AG04449 (cell line): ENCODE measurements around the gene RAF1.

Experiments
- CTCF ChIA-PET: fragments of 350-600 bp; formaldehyde crosslinking; extraction: SDS; loops from one replicate; lab custom pipeline; 2021; ENCODE audit warnings: antibody characterized with exemption; lab: Yijun Ruan, JAX
- POLR2A ChIA-PET: fragments of 400-600, 350-600 bp; formaldehyde crosslinking; extraction: SDS; loops from one replicate; lab custom pipeline; 2020; ENCODE audit warnings: antibody characterized with exemption, inconsistent platforms; lab: Yijun Ruan, JAX
- DNase-seq: peaks from one replicate; pipeline ENCODE4 v3.0.0-alpha.2; 2010; ENCODE audit warnings: low read depth, low spot score
- H3K4me3 ChIP-seq: 2 replicates; pipeline ENCODE4 v1.5.1; 2011; ENCODE audit warnings: low read depth, mild to moderate bottlenecking, control low read depth, low read length
- CTCF ChIP-seq: IDR thresholded peaks from one replicate; pipeline ENCODE4 v1.5.1; 2011; ENCODE audit warnings: mild to moderate bottlenecking, moderate library complexity, low read length, control low read depth, inconsistent platforms; ENCODE audit not compliant: insufficient read depth; ENCODE audit errors: missing control alignments

RAF1 gene

GRCh38 chr3:12695916-12696315 is 32.0 kb upstream of the RAF1 start:
- POLR2A ChIA-PET, result interaction anchor here (0.7 kb wide), 1 partner anchor 145 kb away, joined by 3 read pairs; no protein-coding TSS in a partner anchor
- DNase-seq, result no peak
- H3K4me3 ChIP-seq, result no peak overlapping the region
- no peak for TF ChIP-seq CTCF
- CTCF ChIA-PET, result interaction anchor here (0.7 to 5.9 kb wide), 4 partner anchors 11 to 146 kb away, joined by 3 to 68 read pairs (median 5); no protein-coding TSS in a partner anchor

- DNase-seq, result no peak
- POLR2A ChIA-PET, result interaction anchor here (0.6 kb wide), 1 partner anchor 16 kb away, joined by 3 read pairs; no protein-coding TSS in a partner anchor
- CTCF ChIA-PET, result interaction anchor here (0.8 to 5.9 kb wide), 3 partner anchors 10 to 25 kb away, joined by 3 to 68 read pairs (median 6); no protein-coding TSS in a partner anchor
- no peak for TF ChIP-seq CTCF
- H3K4me3 ChIP-seq, result no peak overlapping the region
Measured at GRCh38 chr3:12695112-12695511, 31.2 kb upstream of the RAF1 start.

GRCh38 chr3:12692444-12692843 is 28.5 kb upstream of the RAF1 start:
- DNase-seq, result no peak
- ChIA-PET CTCF (no interaction called here), POLR2A (no interaction called here)
- H3K4me3 ChIP-seq, result no peak overlapping the region
- no peak for TF ChIP-seq CTCF

- POLR2A ChIA-PET, result no interaction called here
- no peak for TF ChIP-seq CTCF
- no peak overlapping the region for H3K4me3 ChIP-seq
- DNase-seq, result no peak
- CTCF ChIA-PET, result interaction anchor here (3.0 kb wide), 1 partner anchor 16 kb away, joined by 10 read pairs; no protein-coding TSS in a partner anchor
Measured at GRCh38 chr3:12689997-12690711, 26.2 kb upstream of the RAF1 start.

GRCh38 chr3:12687948-12688347 is 24.0 kb upstream of the RAF1 start:
- POLR2A ChIA-PET, result no interaction called here
- CTCF ChIA-PET, result interaction anchor here (1.0 to 3.0 kb wide), 3 partner anchors 17 to 32 kb away, joined by 3 to 10 read pairs (median 5); no protein-coding TSS in a partner anchor
- no peak for DNase-seq
- TF ChIP-seq CTCF, result no peak
- H3K4me3 ChIP-seq, result no peak overlapping the region

- no peak for DNase-seq
- TF ChIP-seq CTCF, result no peak
- ChIA-PET CTCF (interaction anchor here (1.7 to 2.1 kb wide), 2 partner anchors 9 to 20 kb away, joined by 6 to 7 read pairs; no protein-coding TSS in a partner anchor), POLR2A (no interaction called here)
- no peak overlapping the region for H3K4me3 ChIP-seq
Measured at GRCh38 chr3:12686096-12686495, 22.2 kb upstream of the RAF1 start.
